Activated B cell treated with CpG ODN at 0.5 μM for 24 hours (primary cell): ENCODE results near the gene LYSET. TPM values are rescaled to one million over a fixed set of nuclear protein-coding genes. Genes with fewer than 3 reads are reported as not detected.
"Not testable (repeated sequence)": the region's sequence is repeated elsewhere in the genome, so short reads cannot be mapped to it uniquely, and the experiment has no call there.

Source experiments
- ATAC-seq: fragments of 200-7000 bp; cut with Tn5 transposase; one replicate; pipeline ENCODE4 v1.10.0; 2021; ENCODE audit warnings: low read depth, mild to moderate bottlenecking, moderate library complexity
- CTCF ChIA-PET: fragments of 350-600 bp; sonication (Branson Sonifier 250); formaldehyde crosslinking; loops from one replicate; lab custom pipeline; 2021; ENCODE audit warnings: antibody characterized with exemption; lab: Charles Lee
- POLR2A ChIA-PET: fragments of 350-600 bp; sonication (Branson Sonifier 250); formaldehyde crosslinking; loops from one replicate; lab custom pipeline; 2021; ENCODE audit warnings: antibody characterized with exemption; lab: Charles Lee
- DNase-seq: peaks from one replicate; pipeline ENCODE4 v3.0.0; 2022
- H3K27ac Mint-ChIP-seq: one replicate; pipeline ENCODE4 v1.8.0; 2020; ENCODE audit warnings: mixed read lengths
- H3K27me3 Mint-ChIP-seq: one replicate; pipeline ENCODE4 v1.8.0; 2021; ENCODE audit warnings: mixed read lengths
- H3K36me3 Mint-ChIP-seq: one replicate; pipeline ENCODE4 v1.8.0; 2021; ENCODE audit warnings: low read depth, mixed read lengths
- H3K4me1 Mint-ChIP-seq: one replicate; pipeline ENCODE4 v1.8.0; 2021; ENCODE audit warnings: mixed read lengths
- H3K4me3 Mint-ChIP-seq: one replicate; pipeline ENCODE4 v1.8.0; 2020; ENCODE audit warnings: mild to moderate bottlenecking, mixed read lengths
- H3K9me3 Mint-ChIP-seq: one replicate; pipeline ENCODE4 v1.8.0; 2020; ENCODE audit warnings: mixed read lengths
- CTCF ChIP-seq: fragments of 200-600 bp; IDR thresholded peaks from one replicate; pipeline ENCODE4 v1.8.0; 2022; ENCODE audit warnings: antibody characterized with exemption, mild to moderate bottlenecking
- intact Hi-C: fragments of 100-400 bp; cut with micrococcal nuclease; formaldehyde crosslinking; loops from one replicate; pipeline ENCODE4 v1.15.1; 2024
- total RNA-seq: library from RNA; stranded (reverse); gene quantifications from 2 replicates; pipeline ENCODE4 v1.2.3, GENCODE V29; 2022

The LYSET gene
- 17.6 and 19.3 TPM in 2 replicates for total RNA-seq

DNA sequence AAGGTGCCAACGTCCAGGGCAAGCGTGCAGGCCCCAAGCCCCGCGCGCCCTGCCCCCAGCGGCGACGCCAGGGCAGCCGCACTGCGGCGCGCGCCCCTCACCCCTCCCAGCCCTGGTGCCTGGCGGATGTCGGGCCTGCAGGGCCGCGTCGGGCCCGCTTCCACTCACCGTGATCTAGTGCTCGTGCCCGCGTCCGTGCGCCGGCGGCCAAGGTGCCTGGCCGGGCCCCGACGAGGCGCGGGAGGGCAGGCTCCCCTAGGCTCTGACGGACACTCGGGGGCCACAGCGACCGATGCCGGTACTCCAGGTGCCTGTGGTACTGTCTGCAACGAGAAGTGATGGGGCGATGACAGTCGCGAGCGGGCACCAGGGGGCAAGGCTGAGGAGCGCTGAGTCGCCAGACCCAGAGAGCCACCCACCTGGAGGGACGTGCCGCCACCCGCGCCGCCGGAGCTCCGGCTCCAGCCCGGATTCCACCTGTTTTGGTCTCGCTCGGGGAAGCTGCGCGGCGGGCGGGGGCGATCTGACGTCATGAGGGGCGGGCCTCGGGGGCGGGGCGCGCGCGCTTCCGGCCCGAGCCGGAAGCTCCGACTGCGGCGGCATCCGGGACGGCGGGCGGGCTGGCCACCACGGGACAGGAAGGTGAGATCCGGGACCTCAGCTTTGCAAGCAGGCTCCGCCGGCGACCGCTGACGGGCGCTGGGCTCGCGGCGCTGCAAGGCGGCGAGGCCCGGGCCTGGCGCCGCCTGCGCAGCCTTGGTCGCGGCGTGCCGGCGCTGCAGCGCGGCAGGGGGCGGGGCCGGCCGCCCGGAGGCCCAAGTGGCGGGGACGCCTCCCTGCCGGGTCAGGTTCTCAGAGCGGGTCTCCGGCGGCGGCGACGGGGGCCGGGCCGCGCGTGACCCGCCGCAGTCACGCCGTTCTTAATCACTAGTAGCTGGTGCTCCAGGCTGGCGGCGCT, at the start of gene LYSET, which contains the start of gene MOAP1:
LYSET (plus strand) TSS at position 927 of the 958 bp plus-strand sequence. CDS start 89 bp downstream, outside the sequence.
MOAP1 (minus strand) TSS at position 507 of the 958 bp plus-strand sequence. CDS start 655 bp downstream, outside the sequence.
- no peaks in the 10 kb centered on the region for H3K27me3 Mint-ChIP-seq
- CTCF ChIA-PET, result interaction anchor here (0.5 to 3.0 kb wide), 7 partner anchors 15 to 435 kb away, joined by 3 to 16 read pairs (median 4); partner anchors contain the start of genes GON7, ITPK1 and UBR7
- H3K9me3 Mint-ChIP-seq, result no peaks in the 10 kb centered on the region
- peaks cover 24% of the 10 kb centered on the region for H3K4me1 Mint-ChIP-seq
- intact Hi-C loops, result loop anchor here (1.0 to 10.0 kb wide), 5 partner anchors 23 to 1080 kb away; partner anchors contain the start of genes ATXN3, GOLGA5, GON7 and ITPK1
- ATAC-seq (peak; percentile 83), DNase-seq (peak; percentile 81)
- H3K4me3 Mint-ChIP-seq, result peak within 1 kb of the TSS; percentile 92
- no peak for TF ChIP-seq CTCF
- H3K36me3 Mint-ChIP-seq, result peaks cover 36% of the 10 kb centered on the region
- H3K27ac Mint-ChIP-seq, result peak within 1 kb of the TSS; percentile 93
- POLR2A ChIA-PET, result interaction anchor here (0.6 to 3.7 kb wide), 12 partner anchors 9 to 1145 kb away, joined by 3 to 38 read pairs (median 3); partner anchors contain the start of genes CPSF2, DDX24, GON7 and IFI27L1

DNA sequence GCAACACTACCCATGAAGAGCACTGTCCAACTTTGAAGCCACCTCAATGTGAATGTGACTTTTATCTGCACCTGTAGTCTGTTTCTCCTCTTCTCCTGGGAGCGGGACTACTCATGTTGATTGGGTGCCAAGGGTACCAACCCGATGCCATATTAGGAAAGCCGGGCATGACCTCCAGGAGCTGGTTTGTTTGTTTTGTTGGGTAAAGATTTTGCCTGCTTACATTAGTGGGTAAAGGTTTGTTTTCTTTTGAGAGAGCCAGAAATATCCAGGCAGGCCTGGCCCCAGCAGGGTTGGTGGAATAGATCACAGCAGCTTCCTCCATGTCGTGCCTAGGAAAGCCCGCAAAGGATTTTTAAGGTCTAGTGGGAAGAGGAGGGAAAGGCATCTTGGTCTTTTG, 49.7 kb upstream of the LYSET start:
- TF ChIP-seq CTCF, result no peak
- intact Hi-C loops, result no loop called here
- ATAC-seq, result no peak
- Mint-ChIP-seq H3K27ac (no peak overlapping the region), H3K36me3 (no peaks in the 10 kb centered on the region), H3K4me1 (peaks cover 3% of the 10 kb centered on the region), H3K27me3 (no peaks in the 10 kb centered on the region), H3K4me3 (no peak overlapping the region), H3K9me3 (no peaks in the 10 kb centered on the region)
- CTCF ChIA-PET, result interaction anchor here (1.0 kb wide), 1 partner anchor 22 kb away, joined by 3 read pairs; no protein-coding TSS in a partner anchor
- POLR2A ChIA-PET, result no interaction called here
- no peak for DNase-seq

GRCh38 chr14:93136009-93136408, 49.1 kb upstream of the LYSET start:
- CTCF ChIA-PET, result interaction anchor here (1.0 kb wide), 1 partner anchor 23 kb away, joined by 3 read pairs; no protein-coding TSS in a partner anchor
- POLR2A ChIA-PET, result no interaction called here
- no peaks in the 10 kb centered on the region for H3K27me3 Mint-ChIP-seq
- no peak for TF ChIP-seq CTCF
- no peaks in the 10 kb centered on the region for H3K9me3 Mint-ChIP-seq
- no peak overlapping the region for H3K4me3 Mint-ChIP-seq
- no peak for DNase-seq
- intact Hi-C loops, result no loop called here
- no peaks in the 10 kb centered on the region for H3K36me3 Mint-ChIP-seq
- no peak overlapping the region for H3K27ac Mint-ChIP-seq
- peaks cover 3% of the 10 kb centered on the region for H3K4me1 Mint-ChIP-seq
- ATAC-seq, result no peak

DNA sequence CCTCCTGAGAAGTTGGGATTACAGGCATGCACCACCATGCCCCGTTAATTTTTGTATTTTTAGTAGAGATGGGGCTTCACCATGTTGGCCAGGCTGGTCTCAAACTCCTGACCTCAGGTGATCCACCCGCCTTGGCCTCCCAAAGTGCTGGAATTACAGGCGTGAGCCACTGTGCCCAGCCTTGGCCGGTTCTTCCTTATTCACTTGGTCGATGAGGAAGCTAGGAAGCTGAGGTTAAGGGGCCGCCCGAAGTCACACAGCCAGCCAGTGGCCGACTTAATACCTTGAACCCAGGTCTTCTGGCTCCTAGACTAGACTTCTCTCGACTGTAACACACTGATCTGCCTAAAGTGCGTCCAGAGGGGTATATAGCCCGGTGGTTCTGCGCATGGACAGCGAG, 48.6 kb upstream of the LYSET start:
- intact Hi-C loops, H3K27ac Mint-ChIP-seq: not testable (repeated sequence)

DNA sequence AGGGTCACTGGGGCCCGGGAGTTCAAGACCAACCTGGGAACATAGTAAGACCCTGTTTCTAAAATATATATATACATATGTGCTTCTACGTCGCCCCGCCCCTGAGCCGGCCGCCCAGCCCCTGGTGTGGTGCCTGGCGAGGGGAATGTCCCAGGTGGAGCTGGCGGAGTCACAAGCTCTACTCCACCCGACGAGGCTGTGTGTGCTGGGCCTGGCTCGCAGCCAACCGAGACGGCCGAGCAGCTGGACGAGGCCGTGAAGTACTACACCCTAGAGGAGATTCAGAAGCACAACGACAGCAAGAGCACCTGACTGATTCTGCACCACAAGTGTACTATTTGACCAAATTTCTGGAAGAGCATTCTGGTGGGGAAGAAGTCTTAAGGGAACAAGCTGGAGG, 47.3 kb upstream of the LYSET start:
- no peak for DNase-seq
- TF ChIP-seq CTCF, result no peak
- Mint-ChIP-seq H3K36me3 (no peaks in the 10 kb centered on the region), H3K4me1 (peaks cover 3% of the 10 kb centered on the region), H3K27me3 (no peaks in the 10 kb centered on the region), H3K4me3 (no peak overlapping the region), H3K9me3 (no peaks in the 10 kb centered on the region), H3K27ac (no peak overlapping the region)
- POLR2A ChIA-PET, result interaction anchor here (1.5 kb wide), 1 partner anchor 30 kb away, joined by 4 read pairs; no protein-coding TSS in a partner anchor
- no peak for ATAC-seq
- intact Hi-C loops, result no loop called here
- CTCF ChIA-PET, result interaction anchor here (0.5 to 2.7 kb wide), 3 partner anchors 24 to 399 kb away, joined by 3 to 22 read pairs (median 18); no protein-coding TSS in a partner anchor

More for the DNA sequence above, 48.6 kb upstream of the LYSET start:
- H3K4me1 Mint-ChIP-seq, H3K27me3 Mint-ChIP-seq, POLR2A ChIA-PET, H3K9me3 Mint-ChIP-seq, DNase-seq, H3K4me3 Mint-ChIP-seq, CTCF ChIA-PET, ATAC-seq, H3K36me3 Mint-ChIP-seq: not testable (repeated sequence)
